GM19043 (cell line): Measurements from ENCODE around the gene STYX.

Source experiments
- ATAC-seq: cut with Tn5 transposase; IDR thresholded peaks from one replicate; pipeline ENCODE4 v1.9.1; 2021; ENCODE audit warnings: low read depth; ENCODE audit not compliant: unreplicated experiment

Gene STYX

GRCh38 chr14:52783206-52783605 is 53.2 kb downstream of the STYX start:
- no peak for ATAC-seq

GRCh38 chr14:52786887-52787286 is 56.9 kb downstream of the STYX start:
- ATAC-seq = no peak

GRCh38 chr14:52789118-52789517 is 59.2 kb downstream of the STYX start:
- ATAC-seq = no peak

- ATAC-seq = no peak
Measured at GRCh38 chr14:52790011-52790755, 60.2 kb downstream of the STYX start.

- no peak for ATAC-seq
Measured at GRCh38 chr14:52790756-52791222, 60.8 kb downstream of the STYX start.

GRCh38 chr14:52791223-52792096 is 61.5 kb downstream of the STYX start, which contains the start of gene GNPNAT1:
GNPNAT1 (minus strand) TSS chr14:52791607; CDS start chr14:52784650, 6,957 bp downstream.
- peak; percentile 86 for ATAC-seq

GRCh38 chr14:52792097-52792415 is 62.1 kb downstream of the STYX start:
- no peak for ATAC-seq

- no peak for ATAC-seq
Measured at GRCh38 chr14:52793061-52793460, 63.1 kb downstream of the STYX start.

GRCh38 chr14:52797653-52798052 is 67.7 kb downstream of the STYX start:
- no peak for ATAC-seq

GRCh38 chr14:52798826-52799225 is 68.9 kb downstream of the STYX start:
- no peak for ATAC-seq

GRCh38 chr14:52801014-52801712 is 71.2 kb downstream of the STYX start:
- ATAC-seq = no peak

- no peak for ATAC-seq
Measured at GRCh38 chr14:52802597-52802996, 72.6 kb downstream of the STYX start.

GRCh38 chr14:52806115-52806514 is 76.1 kb downstream of the STYX start:
- no peak for ATAC-seq

GRCh38 chr14:52808101-52808500 is 78.1 kb downstream of the STYX start:
- ATAC-seq = no peak

GRCh38 chr14:52821805-52822250 is 91.9 kb downstream of the STYX start:
- no peak for ATAC-seq

GRCh38 chr14:52824462-52824861 is 94.5 kb downstream of the STYX start:
- no peak for ATAC-seq
